ENCODE data around the gene CLEC18B.
"Not testable (repeated sequence)": the region's sequence is repeated elsewhere in the genome, so short reads cannot be mapped to it uniquely, and the experiment has no call there.

CLEC18B gene

DNA sequence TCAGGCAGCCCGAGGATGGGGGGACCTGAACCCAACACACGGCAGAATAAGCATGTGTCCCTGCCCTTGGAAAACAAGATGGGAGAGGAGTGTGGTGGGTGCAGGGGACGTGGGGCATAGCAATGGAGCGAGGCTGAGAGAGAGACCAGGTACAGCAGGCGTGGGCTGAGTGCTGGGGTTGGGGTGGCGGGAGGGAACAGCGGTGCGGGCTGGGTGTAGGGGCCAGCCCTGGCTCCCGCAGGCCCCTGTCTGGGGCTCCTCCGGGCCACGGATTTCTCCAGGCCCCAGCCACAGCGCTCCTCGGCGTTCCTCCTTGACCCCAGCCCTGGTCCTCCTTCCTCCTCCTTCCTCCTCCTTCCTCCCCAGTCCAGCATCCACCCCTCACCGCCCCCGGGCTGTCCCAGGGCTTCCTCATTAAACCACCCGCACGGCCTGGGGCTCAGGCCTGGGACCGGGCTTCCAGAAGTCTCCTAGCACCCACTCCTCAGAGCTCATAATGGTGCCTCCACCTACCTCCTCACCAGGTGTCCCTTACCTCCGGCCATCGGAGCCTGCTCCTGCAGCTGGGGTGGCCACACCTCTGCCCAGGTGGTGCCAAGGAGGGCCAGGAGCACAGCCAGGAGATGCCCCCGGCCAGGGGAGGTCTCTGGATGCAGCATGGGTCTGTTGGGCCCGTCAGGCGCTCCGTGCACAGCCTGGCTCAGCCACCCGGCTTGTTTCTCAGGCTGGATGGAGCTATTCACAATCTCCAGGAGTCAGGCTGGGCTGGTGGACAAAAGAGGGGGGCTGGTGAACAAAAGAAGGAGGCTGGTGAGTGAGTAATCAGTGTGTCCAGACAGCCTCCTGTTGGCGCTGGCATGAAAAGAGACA, at the start of gene CLEC18B:
Gene CLEC18B (minus strand): TSS at position 867 of the 870 bp plus-strand sequence. CDS start 208 bp downstream, at position 659.
- not testable (repeated sequence) for DNase-seq (ENCODE audit: low read depth in 2 of 2)

GRCh38 chr16:74469946-74470478, 48.7 kb upstream of the CLEC18B start:
- DNase-seq (ENCODE audit: low read depth in 2 of 2): no peak

DNA sequence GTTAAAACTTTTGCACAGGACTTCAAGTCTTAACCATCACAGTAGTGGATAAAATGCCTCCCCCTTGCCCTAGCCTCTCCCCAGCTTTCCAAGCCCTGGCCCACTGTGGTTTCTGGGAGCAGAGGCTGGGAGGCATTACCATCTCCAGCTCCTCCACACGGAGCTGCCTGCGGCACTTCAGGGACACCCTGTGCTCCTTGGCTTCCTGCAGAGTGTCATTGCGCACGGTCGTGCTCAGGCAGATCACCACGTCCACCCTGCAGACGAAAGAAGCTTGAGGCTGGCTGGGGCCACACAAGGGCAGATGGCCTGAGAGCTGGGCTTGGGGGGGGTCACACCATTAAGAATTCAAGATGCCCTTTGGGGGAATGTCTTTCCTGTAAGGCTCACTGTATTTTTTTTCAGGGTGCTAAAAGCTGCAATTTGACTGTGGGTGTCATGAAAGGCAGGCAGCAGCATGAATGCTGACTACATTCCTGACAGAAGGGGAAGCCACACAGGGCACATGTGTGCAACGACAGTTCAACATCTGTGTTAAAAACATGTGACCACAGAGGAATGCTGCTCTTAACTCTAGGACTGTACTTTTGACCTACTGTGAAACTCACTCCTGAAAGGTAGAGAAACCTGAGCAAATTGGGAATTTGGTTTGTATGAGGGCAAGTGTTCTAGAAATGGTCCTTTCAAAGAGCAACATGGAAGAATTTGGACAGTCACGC, 47.7 kb upstream of the CLEC18B start:
- DNase-seq (ENCODE audit: low read depth in 2 of 2): no peak

DNA sequence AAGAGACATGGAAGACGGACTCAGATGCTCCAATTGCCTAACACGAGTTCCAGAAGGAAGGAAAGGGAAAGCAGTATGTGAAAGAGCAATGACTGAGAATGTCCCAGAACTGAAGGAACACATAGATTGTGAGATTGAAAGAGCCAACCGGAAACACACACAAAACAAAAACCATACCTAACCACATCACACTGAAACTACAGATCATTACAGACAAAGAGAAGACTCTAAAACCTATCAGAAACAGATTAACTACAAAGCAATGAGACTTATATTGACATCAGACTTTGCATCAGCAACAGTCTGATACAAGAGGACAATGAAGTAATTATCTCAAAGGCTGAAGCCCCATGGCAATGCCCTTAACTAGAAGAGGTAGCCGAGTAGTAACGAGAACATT, 45.6 kb upstream of the CLEC18B start:
- no peak for DNase-seq (ENCODE audit: low read depth in 2 of 2)

DNA sequence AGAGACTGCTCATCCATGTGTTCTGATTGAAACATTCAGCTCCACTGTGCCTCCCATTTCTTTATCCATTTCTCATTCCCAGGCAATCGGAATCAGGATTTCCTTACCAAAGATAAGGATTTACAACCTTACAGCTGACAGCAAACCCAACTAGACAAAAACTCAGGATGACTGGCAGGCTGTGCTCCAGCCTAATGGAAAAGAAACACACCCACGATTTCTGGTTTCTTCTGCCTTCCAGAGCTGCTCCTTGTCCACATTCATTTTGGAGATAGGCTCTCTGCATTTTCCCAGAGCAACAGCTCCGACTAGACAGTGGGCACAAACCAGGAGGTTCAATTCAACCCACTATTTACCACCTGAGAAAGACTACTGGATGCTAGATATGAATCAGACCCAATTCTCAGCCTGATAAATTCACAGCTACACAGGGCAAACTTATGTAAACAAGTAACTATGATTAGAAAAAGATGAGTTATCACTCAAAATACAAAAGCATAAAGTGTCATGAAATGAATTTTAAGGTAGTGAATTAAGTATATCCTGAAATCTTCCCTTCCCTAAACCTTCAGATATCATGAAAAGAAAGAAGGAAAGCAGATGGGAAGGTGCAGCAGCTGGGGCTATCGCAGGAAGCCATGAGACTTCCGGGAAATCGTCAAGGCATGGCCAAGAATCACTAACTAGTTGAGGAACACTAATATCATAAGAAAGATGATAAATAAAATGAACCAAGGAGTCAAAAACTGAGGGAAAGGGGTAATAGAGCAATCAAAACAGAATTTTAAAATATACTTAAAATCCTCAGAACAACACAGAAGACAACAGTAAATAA, 44.8 kb upstream of the CLEC18B start:
- no peak for DNase-seq (ENCODE audit: low read depth in 2 of 2)

DNA sequence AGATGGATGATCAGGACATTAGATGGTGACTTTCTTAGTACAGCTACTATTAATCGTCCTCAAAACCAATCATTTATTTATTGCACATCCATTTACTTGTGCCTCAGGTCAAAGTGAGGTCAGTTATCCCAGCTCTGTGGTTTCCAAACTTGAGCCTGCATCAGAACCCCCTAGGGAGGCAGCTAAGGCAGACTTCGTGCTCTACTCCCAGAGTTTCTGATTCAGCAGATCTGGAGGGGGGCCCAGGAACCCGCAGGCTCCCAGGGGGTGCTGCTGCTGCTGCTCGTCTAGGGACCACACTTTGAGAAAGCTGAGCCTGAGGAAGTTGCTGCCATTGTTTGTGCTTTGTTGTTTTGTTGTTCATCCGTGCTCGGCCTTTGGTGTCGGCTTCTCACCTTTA, 44.0 kb upstream of the CLEC18B start:
- no peak for DNase-seq (ENCODE audit: low read depth in 2 of 2)

DNA sequence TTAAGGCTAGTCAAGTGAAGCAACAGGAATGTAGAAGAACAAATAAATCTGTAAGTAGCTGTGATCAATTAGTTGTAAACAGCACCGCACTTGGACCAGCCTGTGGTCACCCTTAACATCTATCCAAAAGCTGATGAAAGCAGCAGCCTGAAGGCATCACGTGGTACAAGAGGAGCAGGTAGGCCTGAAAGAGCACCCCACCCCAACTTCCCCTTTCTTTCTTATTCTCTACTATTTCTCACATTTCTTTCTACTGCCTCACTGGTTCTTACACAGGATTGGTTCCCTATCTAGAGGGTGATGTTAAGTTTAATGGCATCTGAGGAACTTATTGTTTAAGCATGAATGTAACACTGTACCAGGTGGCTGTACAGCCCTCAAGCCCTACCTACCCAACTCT, 42.6 kb upstream of the CLEC18B start:
- no peak for DNase-seq (ENCODE audit: low read depth in 2 of 2)

DNA sequence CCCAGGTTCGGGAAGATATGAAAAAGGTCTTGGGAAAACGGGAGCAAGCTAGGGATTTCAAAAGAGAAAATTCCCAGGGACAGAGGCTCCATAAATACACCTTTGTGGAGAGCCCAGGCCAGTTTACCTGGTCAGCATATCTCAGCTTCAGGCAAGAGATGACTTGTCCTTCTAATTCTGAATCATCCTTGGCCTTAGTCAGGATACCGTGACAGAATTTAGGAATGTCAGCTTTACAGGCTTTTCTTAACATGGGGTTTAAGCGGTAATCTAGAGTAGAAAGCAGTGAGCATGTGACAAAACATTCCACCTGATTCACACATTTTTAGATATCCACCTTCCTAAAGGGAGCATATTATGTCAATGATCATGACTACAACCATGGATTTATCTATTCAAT, 41.1 kb upstream of the CLEC18B start:
- no peak for DNase-seq (ENCODE audit: low read depth in 2 of 2)

- DNase-seq (ENCODE audit: low read depth in 2 of 2): no peak
Measured at GRCh38 chr16:74461826-74462225, 40.5 kb upstream of the CLEC18B start.

- no peak for DNase-seq (ENCODE audit: low read depth in 2 of 2)
Measured at GRCh38 chr16:74460542-74460941, 39.3 kb upstream of the CLEC18B start.

DNA sequence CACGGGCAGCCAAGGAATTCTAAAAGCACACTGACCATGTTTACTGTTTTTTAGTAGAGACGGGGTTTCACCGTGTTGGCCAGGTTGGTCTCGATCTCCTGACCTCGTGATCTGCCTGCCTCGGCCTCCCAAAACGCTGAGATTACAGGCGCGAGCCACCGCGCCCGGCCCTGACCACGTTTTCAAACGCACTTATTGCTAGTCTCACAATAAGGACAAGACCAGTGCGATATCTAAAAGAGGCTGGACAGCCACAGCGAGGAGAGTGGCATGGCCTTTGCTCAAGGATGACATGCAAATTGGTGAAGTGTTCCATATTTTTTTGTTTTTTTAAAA, 35.0 kb upstream of the CLEC18B start:
- no peak for DNase-seq (ENCODE audit: low read depth in 2 of 2)

GRCh38 chr16:74455619-74456289, 34.5 kb upstream of the CLEC18B start:
- no peak for DNase-seq (ENCODE audit: low read depth in 2 of 2)

GRCh38 chr16:74455213-74455612, 33.9 kb upstream of the CLEC18B start:
- no peak for DNase-seq (ENCODE audit: low read depth in 2 of 2)

- DNase-seq (ENCODE audit: low read depth in 2 of 2): no peak
Measured at GRCh38 chr16:74451951-74452758, 30.9 kb upstream of the CLEC18B start.

GRCh38 chr16:74450967-74451760, 29.9 kb upstream of the CLEC18B start:
- no peak for DNase-seq (ENCODE audit: low read depth in 2 of 2)

DNA sequence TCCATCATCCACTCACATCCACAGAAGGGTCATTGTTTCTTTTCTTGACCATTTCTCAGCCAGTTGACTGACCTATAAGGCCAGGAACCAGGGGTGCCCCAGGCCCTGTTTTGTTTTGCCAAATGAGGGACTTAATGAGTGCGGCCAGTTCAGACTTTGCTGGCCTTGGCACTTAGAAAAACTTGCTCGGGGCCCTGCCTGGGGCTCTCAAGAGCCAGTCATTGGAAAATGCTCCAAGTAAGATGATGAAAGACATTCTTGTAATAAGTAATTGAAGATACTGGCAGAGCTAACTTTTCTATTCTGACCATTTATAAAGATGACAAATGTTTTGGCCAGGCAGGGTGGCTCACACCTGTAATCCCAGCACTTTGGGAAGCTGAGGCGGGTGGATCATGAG, 29.0 kb upstream of the CLEC18B start:
- DNase-seq (ENCODE audit: low read depth in 2 of 2): no peak

DNA sequence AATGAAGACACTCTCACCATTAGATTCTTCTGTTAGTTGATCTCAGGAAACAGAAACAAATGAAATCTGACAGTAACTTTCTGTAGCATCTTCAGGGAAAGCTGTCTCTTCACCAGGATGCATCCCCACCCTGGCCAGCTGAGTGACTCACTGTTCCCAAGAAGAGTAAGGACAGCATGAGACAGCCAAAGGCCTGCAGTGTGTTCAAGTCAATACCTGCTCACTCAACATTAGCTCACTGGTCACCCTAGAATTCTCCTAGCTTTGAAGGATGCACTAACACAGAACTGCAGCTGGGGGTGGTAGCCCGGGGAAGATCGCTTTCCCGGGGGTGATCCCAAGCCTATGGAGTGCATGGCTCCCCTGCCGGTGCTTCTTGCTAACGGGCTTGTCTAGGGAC, 28.2 kb upstream of the CLEC18B start:
- DNase-seq (ENCODE audit: low read depth in 2 of 2): no peak

DNA sequence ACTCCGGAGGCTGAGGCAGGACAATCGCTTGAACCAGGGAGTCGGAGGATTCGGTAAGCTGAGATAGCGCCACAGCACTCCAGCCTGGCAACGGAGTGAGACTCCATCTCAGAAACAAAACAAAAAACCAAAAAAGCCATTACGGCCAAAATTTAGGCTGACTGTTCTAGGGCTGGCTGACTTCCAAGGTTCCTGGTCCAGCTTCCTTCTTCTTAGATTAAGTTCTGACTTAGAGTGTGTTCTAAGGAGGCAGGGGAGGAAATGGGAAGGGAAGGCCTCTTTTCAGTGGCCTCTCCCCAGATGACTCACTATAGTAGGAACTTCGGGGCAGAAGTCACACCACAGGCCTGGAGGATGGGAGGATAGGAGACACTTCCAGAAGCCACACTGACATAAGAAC, 27.7 kb upstream of the CLEC18B start:
- DNase-seq (ENCODE audit: low read depth in 2 of 2): no peak

DNA sequence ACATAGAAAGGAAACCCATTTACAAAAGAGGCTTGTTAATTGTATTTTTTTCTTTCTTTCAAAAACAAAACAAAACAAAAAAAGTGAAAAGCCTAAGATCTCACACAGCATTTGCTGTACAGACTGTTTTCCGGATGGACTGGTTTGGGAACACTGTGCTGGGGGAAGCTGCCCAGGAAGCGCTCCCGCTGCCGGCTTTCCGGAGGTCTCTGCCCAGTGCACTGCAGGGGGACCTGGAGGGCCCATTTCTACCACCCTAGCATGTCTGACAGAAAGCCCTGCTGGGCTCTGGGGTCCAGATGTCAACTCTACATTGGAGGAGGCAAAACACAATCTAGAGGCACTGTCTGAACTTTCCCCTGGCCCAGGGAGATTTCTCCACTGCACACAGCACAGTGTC, 26.3 kb upstream of the CLEC18B start:
- DNase-seq (ENCODE audit: low read depth in 2 of 2): no peak

DNA sequence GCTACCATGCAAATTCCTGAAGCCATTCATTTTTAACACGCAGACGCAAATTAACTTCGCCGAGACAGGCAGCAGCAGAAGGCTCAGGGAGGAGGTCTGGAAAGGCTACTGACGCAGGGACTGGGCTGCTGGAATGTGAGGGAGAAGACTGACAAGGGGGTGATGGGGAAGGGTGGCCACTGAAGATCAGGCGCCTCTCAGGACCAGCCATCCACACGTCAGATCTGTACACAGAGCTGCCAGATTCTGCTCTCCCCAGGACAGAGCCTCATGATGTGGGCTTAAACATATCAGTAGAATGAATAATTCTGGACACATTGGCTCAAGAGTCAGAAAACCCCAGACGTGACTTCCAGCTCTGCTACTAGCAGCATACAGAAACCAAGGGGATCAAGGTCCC, 25.6 kb upstream of the CLEC18B start:
- no peak for DNase-seq (ENCODE audit: low read depth in 2 of 2)

Measured in stimulated activated CD4-positive, alpha-beta T cell treated with anti-CD3 and anti-CD28 coated beads, Interleukin-1b, Interleukin-23, amount 100 ng/mL, for 1 hour (primary cell).